K562 (cell line): ENCODE results near the gene SLC39A13. TPM values are rescaled to one million over a fixed set of nuclear protein-coding genes. Genes with fewer than 3 reads are reported as not detected.
A peak's percentile ranks its signal among the peaks of the same experiment; 100 is the strongest.

Source experiments
- EGR1 ChIP-seq: fragments of 450-650 bp; conservative IDR thresholded peaks from 2 replicates; pipeline ENCODE4 v1.6.1; 2017; ENCODE audit warnings: mild to moderate bottlenecking
- JUND ChIP-seq, 2 experiments: IDR thresholded peaks; 2 replicates in 1 of 2; 3 replicates in 1 of 2; pipeline ENCODE4 v1.6.1; 2011; ENCODE audit warnings: borderline replicate concordance in 2 of 2, low read depth in 2 of 2, low read length in 2 of 2, improper control_type of control experiment in 1 of 2, missing biosample characterization in 1 of 2, missing genetic modification characterization in 1 of 2, missing genetic modification reagents in 1 of 2
- MAFG ChIP-seq: fragments of 450-650 bp; conservative IDR thresholded peaks from 2 replicates; pipeline ENCODE4 v1.6.1; 2016; ENCODE audit warnings: missing genetic modification characterization, missing compliant biosample characterization
- MAFK ChIP-seq: IDR thresholded peaks from 2 replicates; pipeline ENCODE4 v1.6.1; 2011; ENCODE audit warnings: low read length, improper control_type of control experiment
- RB1 ChIP-seq: fragments of 450-650 bp; IDR thresholded peaks from 2 replicates; pipeline ENCODE4 v1.6.1; 2017; ENCODE audit warnings: low read depth, mild to moderate bottlenecking
- RBBP5 ChIP-seq: fragments of 200-600 bp; sonication (generic); IDR thresholded peaks from 2 replicates; pipeline ENCODE4 v1.6.1; 2012; ENCODE audit warnings: borderline replicate concordance, mild to moderate bottlenecking, low read length, control low read depth, inconsistent platforms; ENCODE audit not compliant: insufficient read depth, poor library complexity, severe bottlenecking
- ZBTB7A ChIP-seq: IDR thresholded peaks from 2 replicates; pipeline ENCODE4 v1.6.1; 2011; ENCODE audit warnings: low read depth, mild to moderate bottlenecking, low read length, moderate library complexity, borderline replicate concordance; ENCODE audit not compliant: control insufficient read depth
- ZNF197 ChIP-seq: fragments of 200-800 bp; sonication (Bioruptor generic); IDR thresholded peaks from 2 replicates; pipeline ENCODE4 v1.6.1; 2016; ENCODE audit warnings: low read depth, missing genetic modification characterization, missing compliant biosample characterization
- ZNF316 ChIP-seq: fragments of 450-650 bp; IDR thresholded peaks from 2 replicates; pipeline ENCODE4 v1.6.1; 2016
- ZNF77 ChIP-seq: fragments of 250-450 bp; sonication (Bioruptor Pico); IDR thresholded peaks from 2 replicates; pipeline ENCODE4 v1.5.0; 2020
- polyA plus RNA-seq, 8 experiments: library from polyadenylated mRNA; depleted of rRNA in 4 of 8; stranded (reverse) in 5 of 8; unstranded in 3 of 8; fragments of >200 nt; fragmentation: Nextera tagmentation in 2 of 8; fragmentation: Illumina TruSeq in 1 of 8; extraction: Ambion mirVana in 2 of 8; extraction: Trizol in 1 of 8; gene quantifications; 2 replicates each; pipeline versions ENCODE4 v1.2.1 to v1.2.3, GENCODE V29; 2011 to 2014; ENCODE audit warnings: inconsistent platforms in 1 of 8, missing spikeins in 1 of 8
- total RNA-seq, 7 experiments: library from RNA; depleted of rRNA in 6 of 7; stranded (reverse); fragments of >200 nt in 6 of 7; fragmentation: Illumina TruSeq in 2 of 7; extraction: Trizol in 2 of 7; gene quantifications; 2 replicates each; pipeline versions ENCODE4 v1.2.1 to v1.2.3, GENCODE V29; 2011 to 2021; ENCODE audit warnings: low replicate concordance in 1 of 7
- TF ChIP-seq, protein P1 (sequence below): fragments of 450-650 bp; conservative IDR thresholded peaks from 2 replicates; pipeline ENCODE4 v1.6.1; 2016; ENCODE audit warnings: missing genetic modification characterization, low read depth, mild to moderate bottlenecking, missing compliant biosample characterization, moderate library complexity
- TF ChIP-seq, protein P2 (sequence below): sonication (generic); formaldehyde crosslinking; IDR thresholded peaks from 2 replicates; pipeline ENCODE4 v1.8.1; 2022; ENCODE audit warnings: missing genetic modification reagents
- TF ChIP-seq, protein P3 (sequence below): fragments of 450-650 bp; IDR thresholded peaks from 2 replicates; pipeline ENCODE4 v1.6.1; 2017; ENCODE audit warnings: antibody characterized with exemption, mild to moderate bottlenecking
- TF ChIP-seq, protein P4 (sequence below): fragments of 200-800 bp; sonication (Bioruptor generic); IDR thresholded peaks from 2 replicates; pipeline ENCODE4 v1.6.1; 2016; ENCODE audit warnings: missing genetic modification characterization, missing compliant biosample characterization

SLC39A13 gene
- total and polyA plus RNA-seq, 9 of the 15 experiments (the other 6 are each of a cell fraction or from before 2014, with no cell fraction given) = 0.17 to 15.9 (median 3.2) TPM

DNA sequence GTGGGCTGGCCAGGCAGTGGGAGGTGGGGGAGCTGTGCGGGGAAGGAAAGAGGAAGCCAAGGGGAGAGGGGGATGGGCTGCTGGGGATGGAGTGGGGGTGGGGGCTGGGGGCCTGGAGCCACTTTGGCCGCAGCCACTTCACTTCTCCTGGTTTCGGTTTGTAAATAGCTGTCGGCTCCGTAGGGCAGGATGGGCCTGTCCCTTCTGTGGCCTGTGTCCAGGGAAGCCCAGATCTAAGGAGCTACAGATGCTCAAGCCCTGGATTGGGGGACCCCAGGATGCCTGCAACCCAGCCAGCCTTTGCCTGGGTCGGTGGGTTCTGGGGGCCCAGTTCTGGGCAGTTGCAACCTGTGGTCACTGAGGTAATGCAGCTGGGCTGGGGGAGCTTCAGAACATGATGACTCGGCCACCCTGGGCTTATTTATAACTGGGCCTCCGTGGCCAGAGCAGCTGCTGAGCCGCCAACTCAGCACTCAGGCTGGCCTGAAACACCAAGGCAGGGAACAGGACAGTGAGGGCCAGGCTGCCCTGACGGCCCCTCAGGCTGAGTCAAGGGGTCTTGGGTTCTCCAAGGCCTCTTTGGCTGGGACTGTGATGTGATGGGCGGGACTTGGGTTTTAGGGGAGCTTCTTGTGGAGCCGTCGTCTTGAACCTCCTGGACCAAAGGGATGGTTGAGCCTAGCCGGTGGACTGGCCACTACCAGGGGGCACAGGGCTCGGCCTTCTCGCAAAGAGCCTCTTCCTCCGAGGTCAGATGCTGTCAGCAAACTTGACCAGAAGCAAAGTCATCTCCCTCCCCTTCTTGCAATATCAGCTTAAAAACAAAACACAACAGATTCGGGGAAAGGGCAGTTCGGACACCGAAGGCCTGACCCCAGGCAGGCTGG is 15.0 kb upstream of the SLC39A13 start (continued):
- TF ChIP-seq MAFK = 0 out of 2 replicates have a peak, but pooled peaks have one; percentile 18
- TF ChIP-seq, protein P1, sequence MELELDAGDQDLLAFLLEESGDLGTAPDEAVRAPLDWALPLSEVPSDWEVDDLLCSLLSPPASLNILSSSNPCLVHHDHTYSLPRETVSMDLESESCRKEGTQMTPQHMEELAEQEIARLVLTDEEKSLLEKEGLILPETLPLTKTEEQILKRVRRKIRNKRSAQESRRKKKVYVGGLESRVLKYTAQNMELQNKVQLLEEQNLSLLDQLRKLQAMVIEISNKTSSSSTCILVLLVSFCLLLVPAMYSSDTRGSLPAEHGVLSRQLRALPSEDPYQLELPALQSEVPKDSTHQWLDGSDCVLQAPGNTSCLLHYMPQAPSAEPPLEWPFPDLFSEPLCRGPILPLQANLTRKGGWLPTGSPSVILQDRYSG (tag) = 0 out of 2 replicates have a peak, but pooled peaks have one; percentile 42
- peak; percentile 30 for TF ChIP-seq MAFG
- TF ChIP-seq, protein P2, sequence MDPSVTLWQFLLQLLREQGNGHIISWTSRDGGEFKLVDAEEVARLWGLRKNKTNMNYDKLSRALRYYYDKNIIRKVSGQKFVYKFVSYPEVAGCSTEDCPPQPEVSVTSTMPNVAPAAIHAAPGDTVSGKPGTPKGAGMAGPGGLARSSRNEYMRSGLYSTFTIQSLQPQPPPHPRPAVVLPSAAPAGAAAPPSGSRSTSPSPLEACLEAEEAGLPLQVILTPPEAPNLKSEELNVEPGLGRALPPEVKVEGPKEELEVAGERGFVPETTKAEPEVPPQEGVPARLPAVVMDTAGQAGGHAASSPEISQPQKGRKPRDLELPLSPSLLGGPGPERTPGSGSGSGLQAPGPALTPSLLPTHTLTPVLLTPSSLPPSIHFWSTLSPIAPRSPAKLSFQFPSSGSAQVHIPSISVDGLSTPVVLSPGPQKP = no peak
- TF ChIP-seq ZNF77 (CRISPR knock-in tag) = no peak
- TF ChIP-seq RB1 = no peak
- peak; percentile 84 for TF ChIP-seq ZBTB7A
- TF ChIP-seq, protein P3, sequence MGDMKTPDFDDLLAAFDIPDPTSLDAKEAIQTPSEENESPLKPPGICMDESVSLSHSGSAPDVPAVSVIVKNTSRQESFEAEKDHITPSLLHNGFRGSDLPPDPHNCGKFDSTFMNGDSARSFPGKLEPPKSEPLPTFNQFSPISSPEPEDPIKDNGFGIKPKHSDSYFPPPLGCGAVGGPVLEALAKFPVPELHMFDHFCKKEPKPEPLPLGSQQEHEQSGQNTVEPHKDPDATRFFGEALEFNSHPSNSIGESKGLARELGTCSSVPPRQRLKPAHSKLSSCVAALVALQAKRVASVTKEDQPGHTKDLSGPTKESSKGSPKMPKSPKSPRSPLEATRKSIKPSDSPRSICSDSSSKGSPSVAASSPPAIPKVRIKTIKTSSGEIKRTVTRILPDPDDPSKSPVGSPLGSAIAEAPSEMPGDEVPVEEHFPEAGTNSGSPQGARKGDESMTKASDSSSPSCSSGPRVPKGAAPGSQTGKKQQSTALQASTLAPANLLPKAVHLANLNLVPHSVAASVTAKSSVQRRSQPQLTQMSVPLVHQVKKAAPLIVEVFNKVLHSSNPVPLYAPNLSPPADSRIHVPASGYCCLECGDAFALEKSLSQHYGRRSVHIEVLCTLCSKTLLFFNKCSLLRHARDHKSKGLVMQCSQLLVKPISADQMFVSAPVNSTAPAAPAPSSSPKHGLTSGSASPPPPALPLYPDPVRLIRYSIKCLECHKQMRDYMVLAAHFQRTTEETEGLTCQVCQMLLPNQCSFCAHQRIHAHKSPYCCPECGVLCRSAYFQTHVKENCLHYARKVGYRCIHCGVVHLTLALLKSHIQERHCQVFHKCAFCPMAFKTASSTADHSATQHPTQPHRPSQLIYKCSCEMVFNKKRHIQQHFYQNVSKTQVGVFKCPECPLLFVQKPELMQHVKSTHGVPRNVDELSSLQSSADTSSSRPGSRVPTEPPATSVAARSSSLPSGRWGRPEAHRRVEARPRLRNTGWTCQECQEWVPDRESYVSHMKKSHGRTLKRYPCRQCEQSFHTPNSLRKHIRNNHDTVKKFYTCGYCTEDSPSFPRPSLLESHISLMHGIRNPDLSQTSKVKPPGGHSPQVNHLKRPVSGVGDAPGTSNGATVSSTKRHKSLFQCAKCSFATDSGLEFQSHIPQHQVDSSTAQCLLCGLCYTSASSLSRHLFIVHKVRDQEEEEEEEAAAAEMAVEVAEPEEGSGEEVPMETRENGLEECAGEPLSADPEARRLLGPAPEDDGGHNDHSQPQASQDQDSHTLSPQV = peak; percentile 82
- TF ChIP-seq ZNF197 (CRISPR knock-in tag) = 0 out of 2 replicates have a peak, but pooled peaks have one; percentile 3
- TF ChIP-seq ZNF316 = peak; percentile 73
- 0 out of 2 replicates have a peak, but pooled peaks have one; percentile 4 for TF ChIP-seq JUND (IDR thresholded peaks at IDR 0.05; ENCODE audit: borderline replicate concordance, low read depth, low read length)
- no peak for TF ChIP-seq JUND (tag; IDR thresholded peaks at IDR 0.05; ENCODE audit: borderline replicate concordance, low read depth, low read length)
- TF ChIP-seq EGR1 = no peak
- peak; percentile 35 for TF ChIP-seq RBBP5
- TF ChIP-seq, protein P4, sequence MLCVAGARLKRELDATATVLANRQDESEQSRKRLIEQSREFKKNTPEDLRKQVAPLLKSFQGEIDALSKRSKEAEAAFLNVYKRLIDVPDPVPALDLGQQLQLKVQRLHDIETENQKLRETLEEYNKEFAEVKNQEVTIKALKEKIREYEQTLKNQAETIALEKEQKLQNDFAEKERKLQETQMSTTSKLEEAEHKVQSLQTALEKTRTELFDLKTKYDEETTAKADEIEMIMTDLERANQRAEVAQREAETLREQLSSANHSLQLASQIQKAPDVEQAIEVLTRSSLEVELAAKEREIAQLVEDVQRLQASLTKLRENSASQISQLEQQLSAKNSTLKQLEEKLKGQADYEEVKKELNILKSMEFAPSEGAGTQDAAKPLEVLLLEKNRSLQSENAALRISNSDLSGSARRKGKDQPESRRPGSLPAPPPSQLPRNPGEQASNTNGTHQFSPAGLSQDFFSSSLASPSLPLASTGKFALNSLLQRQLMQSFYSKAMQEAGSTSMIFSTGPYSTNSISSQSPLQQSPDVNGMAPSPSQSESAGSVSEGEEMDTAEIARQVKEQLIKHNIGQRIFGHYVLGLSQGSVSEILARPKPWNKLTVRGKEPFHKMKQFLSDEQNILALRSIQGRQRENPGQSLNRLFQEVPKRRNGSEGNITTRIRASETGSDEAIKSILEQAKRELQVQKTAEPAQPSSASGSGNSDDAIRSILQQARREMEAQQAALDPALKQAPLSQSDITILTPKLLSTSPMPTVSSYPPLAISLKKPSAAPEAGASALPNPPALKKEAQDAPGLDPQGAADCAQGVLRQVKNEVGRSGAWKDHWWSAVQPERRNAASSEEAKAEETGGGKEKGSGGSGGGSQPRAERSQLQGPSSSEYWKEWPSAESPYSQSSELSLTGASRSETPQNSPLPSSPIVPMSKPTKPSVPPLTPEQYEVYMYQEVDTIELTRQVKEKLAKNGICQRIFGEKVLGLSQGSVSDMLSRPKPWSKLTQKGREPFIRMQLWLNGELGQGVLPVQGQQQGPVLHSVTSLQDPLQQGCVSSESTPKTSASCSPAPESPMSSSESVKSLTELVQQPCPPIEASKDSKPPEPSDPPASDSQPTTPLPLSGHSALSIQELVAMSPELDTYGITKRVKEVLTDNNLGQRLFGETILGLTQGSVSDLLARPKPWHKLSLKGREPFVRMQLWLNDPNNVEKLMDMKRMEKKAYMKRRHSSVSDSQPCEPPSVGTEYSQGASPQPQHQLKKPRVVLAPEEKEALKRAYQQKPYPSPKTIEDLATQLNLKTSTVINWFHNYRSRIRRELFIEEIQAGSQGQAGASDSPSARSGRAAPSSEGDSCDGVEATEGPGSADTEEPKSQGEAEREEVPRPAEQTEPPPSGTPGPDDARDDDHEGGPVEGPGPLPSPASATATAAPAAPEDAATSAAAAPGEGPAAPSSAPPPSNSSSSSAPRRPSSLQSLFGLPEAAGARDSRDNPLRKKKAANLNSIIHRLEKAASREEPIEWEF (CRISPR knock-in tag) = no peak
